HG03097 (cell line): ENCODE results near the gene ZAR1.

ENCODE experiments used
- ATAC-seq: cut with Tn5 transposase; IDR thresholded peaks from one replicate; pipeline ENCODE4 v1.9.1; 2021; ENCODE audit not compliant: unreplicated experiment, low FRiP score

Gene ZAR1

GRCh38 chr4:48489683-48490011, 405 bp upstream of the ZAR1 start:
- ATAC-seq = no peak

- no peak for ATAC-seq
Observed at GRCh38 chr4:48490680-48491513, 845 bp downstream of the ZAR1 start.

- no peak for ATAC-seq
Observed at GRCh38 chr4:48491514-48492176, 1.6 kb downstream of the ZAR1 start.

- no peak for ATAC-seq
Observed at GRCh38 chr4:48493452-48494100, 3.5 kb downstream of the ZAR1 start.

- no peak for ATAC-seq
Observed at GRCh38 chr4:48495941-48496340, 5.9 kb downstream of the ZAR1 start.

- no peak for ATAC-seq
Observed at GRCh38 chr4:48498895-48499294, 8.8 kb downstream of the ZAR1 start.

GRCh38 chr4:48499551-48500066, 9.6 kb downstream of the ZAR1 start:
- peak; percentile 66 for ATAC-seq

- no peak for ATAC-seq
Observed at GRCh38 chr4:48503233-48504025, 13.4 kb downstream of the ZAR1 start.

- ATAC-seq = no peak
Observed at GRCh38 chr4:48504026-48504330, 13.9 kb downstream of the ZAR1 start.

GRCh38 chr4:48504352-48504751, 14.3 kb downstream of the ZAR1 start:
- ATAC-seq = no peak

- no peak for ATAC-seq
Observed at GRCh38 chr4:48506716-48507115, 16.7 kb downstream of the ZAR1 start.

- no peak for ATAC-seq
Observed at GRCh38 chr4:48509543-48509942, 19.5 kb downstream of the ZAR1 start.

- no peak for ATAC-seq
Observed at GRCh38 chr4:48518143-48518542, 28.1 kb downstream of the ZAR1 start.

- no peak for ATAC-seq
Observed at GRCh38 chr4:48526406-48526805, 36.4 kb downstream of the ZAR1 start.

GRCh38 chr4:48538358-48538757, 48.3 kb downstream of the ZAR1 start:
- ATAC-seq = no peak

GRCh38 chr4:48539597-48539996, 49.5 kb downstream of the ZAR1 start:
- ATAC-seq = no peak

- no peak for ATAC-seq
Observed at GRCh38 chr4:48542888-48543287, 52.8 kb downstream of the ZAR1 start.

- no peak for ATAC-seq
Observed at GRCh38 chr4:48543796-48544195, 53.7 kb downstream of the ZAR1 start.
